ENCODE data around the gene ARHGEF28. TPM values are rescaled to one million over a fixed set of nuclear protein-coding genes. Genes with fewer than 3 reads are reported as not detected.

Gene ARHGEF28
- total and polyA plus RNA-seq, 2 of the 13 experiments (the other 11 are each of a cell fraction or from before 2014, with no cell fraction given) = 17.4 to 34.1 TPM

GRCh38 chr5:73812962-73813588, 187.1 kb downstream of the ARHGEF28 start (continued):
- TF ChIP-seq ZFX (CRISPR knock-in tag; IDR thresholded peaks at IDR 0.05; ENCODE audit: low read depth) = peak; percentile 45; the same call in 1 of the 2 replicates
- peak; percentile 63 for TF ChIP-seq FOXA3 (CRISPR knock-in tag; IDR thresholded peaks at IDR 0.05)
- TF ChIP-seq PBX3 (CRISPR knock-in tag; IDR thresholded peaks at IDR 0.05; ENCODE audit: borderline replicate concordance) = no peak
- peak; percentile 54 for TF ChIP-seq SALL1 (CRISPR knock-in tag; IDR thresholded peaks at IDR 0.05)
- peak; percentile 17 for TF ChIP-seq MED8 (CRISPR knock-in tag; IDR thresholded peaks at IDR 0.05; ENCODE audit: insufficient replicate concordance)
- TF ChIP-seq ZNF232 (CRISPR knock-in tag; IDR thresholded peaks at IDR 0.05; ENCODE audit: borderline replicate concordance) = peak; percentile 5; the same call in 1 of the 2 replicates
- TF ChIP-seq IRF2 (CRISPR knock-in tag; IDR thresholded peaks at IDR 0.05) = peak; percentile 54
- TF ChIP-seq GATAD2A (CRISPR knock-in tag; IDR thresholded peaks at IDR 0.05) = peak; percentile 62; the same call in 1 of the 2 replicates
- 0 out of 2 replicates have a peak, but pooled peaks have one; percentile 29 for TF ChIP-seq ZBTB25 (CRISPR knock-in tag; IDR thresholded peaks at IDR 0.05)
- TF ChIP-seq DPF2 (CRISPR knock-in tag; IDR thresholded peaks at IDR 0.05; ENCODE audit: borderline replicate concordance, low read depth) = 0 out of 2 replicates have a peak, but pooled peaks have one; percentile 19
- 0 out of 2 replicates have a peak, but pooled peaks have one; percentile 10 for TF ChIP-seq MYPOP (CRISPR knock-in tag; IDR thresholded peaks at IDR 0.05)
- peak; percentile 36; the same call in 1 of the 2 replicates for TF ChIP-seq ERF (CRISPR knock-in tag; IDR thresholded peaks at IDR 0.05)
- TF ChIP-seq GATAD1 (CRISPR knock-in tag; IDR thresholded peaks at IDR 0.05) = peak; percentile 31; the same call in 1 of the 2 replicates
- TF ChIP-seq ZBTB34 (CRISPR knock-in tag; IDR thresholded peaks at IDR 0.05) = no peak
- TF ChIP-seq CREM (IDR thresholded peaks at IDR 0.05) = no peak
- TF ChIP-seq CREM (CRISPR knock-in tag; IDR thresholded peaks at IDR 0.05) = no peak
- no peak for TF ChIP-seq ZNF619 (CRISPR knock-in tag; IDR thresholded peaks at IDR 0.05)
- TF ChIP-seq ZNF556 (CRISPR knock-in tag; IDR thresholded peaks at IDR 0.05; ENCODE audit: borderline replicate concordance) = 0 out of 2 replicates have a peak, but pooled peaks have one; percentile 26
- TF ChIP-seq FOSL2 (CRISPR knock-in tag; IDR thresholded peaks at IDR 0.05) = peak; percentile 57; the same call in 1 of the 2 replicates
